Measurements from ENCODE around the gene RUNX1. TPM values are rescaled to one million over a fixed set of nuclear protein-coding genes. Genes with fewer than 3 reads are reported as not detected.
A peak's percentile ranks its signal among the peaks of the same experiment; 100 is the strongest.

Gene RUNX1
- total and polyA plus RNA-seq, 2 of the 13 experiments (the other 11 are each of a cell fraction or from before 2014, with no cell fraction given), result 5.4 to 6.4 TPM

- POLR2A ChIA-PET, result interaction anchor here (1.1 to 3.9 kb wide), 5 partner anchors 67 to 143 kb away, joined by 4 to 88 read pairs (median 16); no protein-coding TSS in a partner anchor
- Histone ChIP-seq H3K79me2 (ENCODE audit: insufficient read depth, low read length) (peaks cover 2% of the 10 kb centered on the region), H3K36me3 (replicated peaks in 1 of 2; ENCODE audit: control insufficient read depth in 1 of 2, insufficient read depth in 2 of 2, low read length in 2 of 2) (no peaks in the 10 kb centered on the region), H3K4me1 (ENCODE audit: insufficient read depth, low read length) (peaks cover 44% of the 10 kb centered on the region), H2AFZ (ENCODE audit: low read length) (no peak overlapping the region), H4K20me1 (ENCODE audit: insufficient read depth, low read length) (no peaks in the 10 kb centered on the region), H3K9me3 (ENCODE audit: low read length) (no peaks in the 10 kb centered on the region), H3K4me3 (replicated peaks in 1 of 3; ENCODE audit: insufficient read depth in 1 of 3, low read depth in 2 of 3, low read length in 3 of 3) (0 out of 6 replicates have a peak overlapping the region, but pooled peaks of 1 of the 3 experiments have one; percentile 8), H3K27ac (ENCODE audit: extremely low read length, insufficient read depth, low read length) (no peak overlapping the region), H3K27me3 (ENCODE audit: control insufficient read depth in 1 of 2, insufficient read depth in 2 of 2, low read length in 2 of 2) (0 out of 5 replicates have a peak, but pooled peaks cover 0 to 8% of the 10 kb centered on the region in 2 experiments), H3K4me2 (ENCODE audit: low read depth, low read length) (peak overlapping the region; percentile 37; the same call in 1 of the 2 replicates), H3K9ac (ENCODE audit: insufficient read depth, low read depth, low read length) (no peak overlapping the region)
- DNase-seq (ENCODE audit: low spot score), result no peak
- CTCF ChIA-PET (ENCODE audit: low intra/inter-chr PET ratio, low total read pairs), result interaction anchor here (0.9 to 1.7 kb wide), 6 partner anchors 48 to 1095 kb away, joined by 3 to 11 read pairs (median 4); no protein-coding TSS in a partner anchor
- FAIRE-seq, result no peak
- WGBS (ENCODE audit: low lambda C conversion rate), result 0% methylated on average over 1 of the region's 3 CpGs
- intact Hi-C loops (cut with micrococcal nuclease; ENCODE audit: unreplicated experiment) (loop anchor here (1.0 to 5.0 kb wide), 6 partner anchors 58 to 1096 kb away; no protein-coding TSS in a partner anchor), in situ Hi-C loops (cut with HindIII; ENCODE audit: extremely low pct_ligation_motif_present, low pct_unique_long_range_greater_than_20kb) (loop anchor here (5.0 to 25.0 kb wide), 2 partner anchors 142 to 668 kb away; no protein-coding TSS in a partner anchor)
- no peak for TF ChIP-seq CBX5 (CRISPR knock-in tag; IDR thresholded peaks at IDR 0.05; ENCODE audit: borderline replicate concordance)
- no peak for TF ChIP-seq ZNF207 (IDR thresholded peaks at IDR 0.05; ENCODE audit: borderline replicate concordance)
- TF ChIP-seq ZSCAN5A (CRISPR knock-in tag; IDR thresholded peaks at IDR 0.05; ENCODE audit: borderline replicate concordance), result no peak
- TF ChIP-seq SPEN (CRISPR knock-in tag; IDR thresholded peaks at IDR 0.05; ENCODE audit: low read depth), result no peak
- no peak for TF ChIP-seq ATF3 (CRISPR knock-in tag; IDR thresholded peaks at IDR 0.05)
- no peak for TF ChIP-seq ZSCAN29 (CRISPR knock-in tag; conservative IDR thresholded peaks at IDR 0.05)
- TF ChIP-seq ZNF609 (CRISPR knock-in tag; IDR thresholded peaks at IDR 0.05; ENCODE audit: borderline replicate concordance), result no peak
- TF ChIP-seq IRF9 (CRISPR knock-in tag; IDR thresholded peaks at IDR 0.05; ENCODE audit: borderline replicate concordance), result no peak
- no TSS peak for BruUV-seq (replicated peaks)
- no peak for ATAC-seq
Measured at GRCh38 chr21:34744801-34745200, 304.3 kb downstream of the RUNX1 start.

Data from HepG2 (cell line).